ENCODE measurements around the gene SDR42E2.

- TF ChIP-seq CTCF (IDR thresholded peaks at IDR 0.05 in 4 of 5, conservative IDR thresholded peaks at IDR 0.05 in 1 of 5) (no peak), POLR2A (IDR thresholded peaks at IDR 0.05) (no peak)
Measured at GRCh38 chr16:22177968-22178930, 15.9 kb downstream of the SDR42E2 start.
